ENCODE measurements around the gene BTBD16.

DNA sequence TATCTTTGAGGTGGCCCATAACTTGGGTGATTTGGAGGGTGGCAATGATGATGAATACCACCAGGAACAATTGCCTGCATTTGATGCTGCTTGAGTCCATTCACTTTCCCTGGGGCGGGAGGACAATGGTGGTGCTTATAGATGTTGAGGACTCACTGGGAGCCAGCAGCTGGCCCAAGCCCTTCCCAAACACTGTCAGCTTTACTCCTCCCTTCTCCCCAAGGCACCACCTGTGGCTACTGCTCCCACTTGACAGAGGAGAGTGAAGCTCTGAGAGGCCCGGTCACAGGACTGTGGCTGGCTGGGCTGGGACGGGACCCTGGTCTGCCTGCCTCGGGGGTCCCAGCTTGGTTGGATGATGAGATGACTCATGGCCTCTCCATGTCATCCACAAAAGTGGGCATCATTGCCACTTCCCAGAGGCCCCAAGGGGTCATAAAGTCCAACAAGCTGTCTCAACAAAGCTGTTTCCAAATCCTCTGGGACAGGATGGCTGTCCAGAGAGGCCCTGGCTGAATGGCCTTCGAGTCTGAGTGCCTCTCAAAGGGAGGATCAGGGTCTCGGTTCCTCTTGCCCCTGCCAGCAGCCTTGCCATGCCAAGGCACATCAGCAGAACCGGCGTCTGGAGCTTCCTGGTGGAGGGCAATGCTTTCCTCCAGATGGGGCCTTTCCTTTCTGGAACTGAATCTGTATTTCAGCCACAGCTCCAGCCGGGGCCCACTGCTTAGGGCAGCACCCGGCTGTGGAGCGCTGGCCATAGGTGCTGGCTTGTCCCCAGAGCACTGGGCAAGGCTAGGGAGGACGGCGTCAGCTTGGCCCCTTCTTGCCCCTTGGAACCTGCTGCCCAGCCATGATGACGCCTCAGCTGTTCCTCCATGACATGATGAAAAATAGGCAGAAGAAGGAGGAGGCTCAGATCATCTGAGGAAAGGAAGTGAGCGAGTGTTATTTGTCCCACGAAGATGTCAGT lies 56.4 kb downstream of the BTBD16 start:
- no peak for TF ChIP-seq YY1 (IDR thresholded peaks at IDR 0.05; ENCODE audit: insufficient read depth, insufficient read length)
- no peak for TF ChIP-seq ZNF274 (IDR thresholded peaks at IDR 0.05; ENCODE audit: low read depth, low read length)
- no peak for TF ChIP-seq SUZ12 (IDR thresholded peaks at IDR 0.05; ENCODE audit: extremely low read depth, insufficient read depth, insufficient read length)
